Measurements from ENCODE around the gene RCN2. TPM values are rescaled to one million over a fixed set of nuclear protein-coding genes. Genes with fewer than 3 reads are reported as not detected.

The RCN2 gene
- total RNA-seq, 1 donor, result 50.3 TPM

DNA sequence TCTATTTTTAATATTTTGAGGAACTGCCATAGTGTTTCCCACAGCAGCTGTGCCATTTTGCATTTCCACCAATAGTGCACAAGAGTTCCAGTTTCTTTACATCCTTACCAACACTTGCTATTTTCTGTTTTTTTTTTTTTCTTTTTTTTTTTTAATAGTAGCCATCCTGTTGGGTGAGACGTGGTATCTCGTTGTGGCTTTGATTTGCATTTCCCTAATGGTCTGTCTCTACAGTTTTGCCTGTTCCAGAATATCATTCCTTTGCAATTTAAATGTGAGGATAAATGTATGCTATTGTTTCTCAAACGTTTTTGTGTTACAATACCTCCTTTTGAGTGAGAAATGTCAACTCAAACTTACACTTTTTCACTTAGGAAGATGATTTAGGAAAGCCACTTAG lies 22.4 kb downstream of the RCN2 start:
- Histone ChIP-seq H2AFZ (ENCODE audit: low read length) (no peak overlapping the region), H4K20me1 (ENCODE audit: insufficient read depth, low read length) (no peaks in the 10 kb centered on the region), H3K79me2 (ENCODE audit: insufficient read depth, low read length) (no peaks in the 10 kb centered on the region), H3K36me3 (ENCODE audit: insufficient read depth, low read length) (peaks cover 12% of the 10 kb centered on the region), H3K9me3 (ENCODE audit: low read depth, low read length) (no peaks in the 10 kb centered on the region), H3K4me2 (ENCODE audit: insufficient read depth, low read length) (no peak overlapping the region), H3K27ac (ENCODE audit: low read depth, low read length) (no peak overlapping the region), H3K27me3 (ENCODE audit: insufficient read depth, low read length) (no peaks in the 10 kb centered on the region), H3K4me1 (ENCODE audit: insufficient read depth, low read length) (no peaks in the 10 kb centered on the region), H3K4me3 (ENCODE audit: insufficient read depth, low read length) (no peak overlapping the region)
- no peak for DNase-seq (ENCODE audit: insufficient read length, low spot score, missing footprints)
- TF ChIP-seq, protein P1, sequence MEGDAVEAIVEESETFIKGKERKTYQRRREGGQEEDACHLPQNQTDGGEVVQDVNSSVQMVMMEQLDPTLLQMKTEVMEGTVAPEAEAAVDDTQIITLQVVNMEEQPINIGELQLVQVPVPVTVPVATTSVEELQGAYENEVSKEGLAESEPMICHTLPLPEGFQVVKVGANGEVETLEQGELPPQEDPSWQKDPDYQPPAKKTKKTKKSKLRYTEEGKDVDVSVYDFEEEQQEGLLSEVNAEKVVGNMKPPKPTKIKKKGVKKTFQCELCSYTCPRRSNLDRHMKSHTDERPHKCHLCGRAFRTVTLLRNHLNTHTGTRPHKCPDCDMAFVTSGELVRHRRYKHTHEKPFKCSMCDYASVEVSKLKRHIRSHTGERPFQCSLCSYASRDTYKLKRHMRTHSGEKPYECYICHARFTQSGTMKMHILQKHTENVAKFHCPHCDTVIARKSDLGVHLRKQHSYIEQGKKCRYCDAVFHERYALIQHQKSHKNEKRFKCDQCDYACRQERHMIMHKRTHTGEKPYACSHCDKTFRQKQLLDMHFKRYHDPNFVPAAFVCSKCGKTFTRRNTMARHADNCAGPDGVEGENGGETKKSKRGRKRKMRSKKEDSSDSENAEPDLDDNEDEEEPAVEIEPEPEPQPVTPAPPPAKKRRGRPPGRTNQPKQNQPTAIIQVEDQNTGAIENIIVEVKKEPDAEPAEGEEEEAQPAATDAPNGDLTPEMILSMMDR (IDR thresholded peaks at IDR 0.05; ENCODE audit: extremely low read depth, low read depth, low read length), result no peak

DNA sequence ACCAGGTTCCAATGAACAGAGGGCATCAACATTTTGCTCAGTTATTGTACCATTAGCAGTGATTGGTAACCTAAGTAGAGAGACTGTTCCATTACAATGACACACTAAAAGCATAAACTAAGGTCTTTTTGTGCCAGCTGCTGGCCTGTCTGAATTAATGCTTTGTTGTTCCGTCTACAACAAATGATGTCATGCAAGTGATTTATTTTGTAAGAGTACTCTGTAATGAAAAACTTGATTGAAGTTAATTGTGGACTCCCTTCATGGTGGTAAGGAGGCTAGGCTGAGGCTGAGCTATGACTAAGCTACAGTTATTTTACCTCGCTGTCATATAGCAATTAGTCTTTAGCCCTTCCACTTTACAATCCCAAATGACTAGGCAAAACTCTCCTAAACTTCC lies 23.2 kb downstream of the RCN2 start:
- Histone ChIP-seq H3K4me3 (ENCODE audit: insufficient read depth, low read length) (no peak overlapping the region), H2AFZ (ENCODE audit: low read length) (no peak overlapping the region), H3K4me2 (ENCODE audit: insufficient read depth, low read length) (no peak overlapping the region), H3K27me3 (ENCODE audit: insufficient read depth, low read length) (no peaks in the 10 kb centered on the region), H3K27ac (ENCODE audit: low read depth, low read length) (no peak overlapping the region), H3K4me1 (ENCODE audit: insufficient read depth, low read length) (no peaks in the 10 kb centered on the region), H3K9me3 (ENCODE audit: low read depth, low read length) (no peaks in the 10 kb centered on the region), H3K79me2 (ENCODE audit: insufficient read depth, low read length) (no peaks in the 10 kb centered on the region), H4K20me1 (ENCODE audit: insufficient read depth, low read length) (no peaks in the 10 kb centered on the region), H3K36me3 (ENCODE audit: insufficient read depth, low read length) (peaks cover 4% of the 10 kb centered on the region)
- TF ChIP-seq, protein P1 (IDR thresholded peaks at IDR 0.05; ENCODE audit: extremely low read depth, low read depth, low read length), result no peak
- no peak for DNase-seq (ENCODE audit: insufficient read length, low spot score, missing footprints)

DNA sequence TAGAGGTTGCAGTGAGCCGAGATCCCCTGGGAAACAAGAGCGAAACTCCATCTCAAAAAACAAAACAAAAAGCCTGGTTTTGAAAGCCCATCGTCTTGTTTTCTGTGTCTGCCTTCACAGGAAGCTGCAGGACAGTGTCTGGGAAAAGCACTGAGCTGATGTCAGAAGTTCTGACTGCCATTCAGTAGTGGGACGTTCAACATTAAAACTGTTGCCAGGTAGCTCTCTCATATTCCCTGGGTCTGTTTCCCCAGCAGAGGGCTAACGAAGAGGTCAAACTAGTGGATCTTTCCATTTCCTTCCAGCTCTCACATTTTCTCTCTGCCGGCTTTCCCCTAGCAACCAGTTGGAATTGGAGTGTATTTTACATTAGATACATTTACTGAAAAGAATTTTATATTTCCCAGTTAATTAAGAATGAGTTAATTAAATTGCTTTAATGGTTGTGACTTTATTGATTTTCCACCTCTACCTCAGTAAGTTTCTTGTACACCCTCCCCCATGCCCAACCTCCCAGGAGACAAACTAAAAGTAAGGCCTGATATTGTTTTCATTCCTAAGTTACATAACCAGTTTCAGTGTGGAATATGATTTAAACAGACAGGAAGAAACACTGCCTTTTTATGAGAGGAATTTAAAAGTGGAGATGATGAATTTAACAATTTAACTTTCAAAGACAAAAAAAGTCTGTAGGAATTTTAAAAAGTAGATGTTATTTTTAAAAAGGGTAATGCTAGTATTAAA lies 29.9 kb downstream of the RCN2 start:
- H2AFZ ChIP-seq (ENCODE audit: low read length), result peak overlapping the region; percentile 69
- no peaks in the 10 kb centered on the region for H3K79me2 ChIP-seq (ENCODE audit: insufficient read depth, low read length)
- peaks cover 20% of the 10 kb centered on the region for H3K27me3 ChIP-seq (ENCODE audit: insufficient read depth, low read length)
- TF ChIP-seq, protein P1 (IDR thresholded peaks at IDR 0.05; ENCODE audit: extremely low read depth, low read depth, low read length), result peak; percentile 7
- H3K4me3 ChIP-seq (ENCODE audit: insufficient read depth, low read length), result peak overlapping the region; percentile 45
- DNase-seq (ENCODE audit: insufficient read length, low spot score, missing footprints), result no peak
- no peaks in the 10 kb centered on the region for H3K9me3 ChIP-seq (ENCODE audit: low read depth, low read length)
- peak overlapping the region; percentile 74 for H3K4me2 ChIP-seq (ENCODE audit: insufficient read depth, low read length)
- H3K4me1 ChIP-seq (ENCODE audit: insufficient read depth, low read length), result no peaks in the 10 kb centered on the region
- H3K36me3 ChIP-seq (ENCODE audit: insufficient read depth, low read length), result no peaks in the 10 kb centered on the region
- H4K20me1 ChIP-seq (ENCODE audit: insufficient read depth, low read length), result no peaks in the 10 kb centered on the region
- no peak overlapping the region for H3K27ac ChIP-seq (ENCODE audit: low read depth, low read length)

DNA sequence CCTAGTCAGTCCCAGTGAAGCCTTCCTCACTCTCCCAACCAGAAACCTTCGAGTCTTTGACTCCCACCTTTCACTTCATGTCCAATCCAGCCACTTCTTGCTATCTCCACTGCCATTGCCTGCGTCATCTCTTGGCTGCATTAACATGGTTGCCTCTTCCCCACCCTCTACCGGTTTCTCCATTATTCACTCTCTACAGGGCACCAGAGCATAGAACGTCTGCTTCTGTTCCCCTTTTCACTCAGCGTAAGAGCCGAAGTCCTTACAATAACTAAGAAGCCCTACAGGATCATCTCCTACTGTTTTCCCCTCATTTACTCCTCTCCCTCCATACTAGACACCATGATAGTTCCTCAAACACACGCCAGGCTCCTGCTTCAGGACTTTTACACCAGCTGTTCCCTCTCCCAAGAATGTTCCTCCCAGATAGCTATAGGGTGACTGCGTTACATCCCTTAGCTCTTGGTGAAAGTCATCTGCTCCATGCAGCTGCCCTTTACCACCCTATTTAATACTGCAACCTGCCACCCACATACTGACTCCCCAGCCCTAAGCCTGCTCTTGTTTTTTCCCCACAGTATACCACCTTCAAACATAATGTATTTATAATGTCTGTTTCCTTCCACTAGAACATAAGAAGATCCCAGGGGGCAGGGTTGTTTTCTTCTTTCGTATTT lies 30.9 kb downstream of the RCN2 start:
- H3K9me3 ChIP-seq (ENCODE audit: low read depth, low read length), result no peaks in the 10 kb centered on the region
- DNase-seq (ENCODE audit: insufficient read length, low spot score, missing footprints), result no peak
- H3K36me3 ChIP-seq (ENCODE audit: insufficient read depth, low read length), result no peaks in the 10 kb centered on the region
- no peak overlapping the region for H2AFZ ChIP-seq (ENCODE audit: low read length)
- no peak overlapping the region for H3K4me3 ChIP-seq (ENCODE audit: insufficient read depth, low read length)
- TF ChIP-seq, protein P1 (IDR thresholded peaks at IDR 0.05; ENCODE audit: extremely low read depth, low read depth, low read length), result no peak
- no peaks in the 10 kb centered on the region for H4K20me1 ChIP-seq (ENCODE audit: insufficient read depth, low read length)
- H3K4me1 ChIP-seq (ENCODE audit: insufficient read depth, low read length), result no peaks in the 10 kb centered on the region
- peaks cover 26% of the 10 kb centered on the region for H3K27me3 ChIP-seq (ENCODE audit: insufficient read depth, low read length)
- H3K79me2 ChIP-seq (ENCODE audit: insufficient read depth, low read length), result no peaks in the 10 kb centered on the region
- H3K4me2 ChIP-seq (ENCODE audit: insufficient read depth, low read length), result no peak overlapping the region
- H3K27ac ChIP-seq (ENCODE audit: low read depth, low read length), result no peak overlapping the region
